IMR-90 (cell line): ENCODE data around the gene HOGA1.

Experiments used
- CEBPB ChIP-seq: IDR thresholded peaks from 2 replicates; pipeline ENCODE4 v1.6.1; 2012; ENCODE audit warnings: low read depth, low read length, improper control_type of control experiment
- MAZ ChIP-seq: IDR thresholded peaks from 2 replicates; pipeline ENCODE4 v1.6.1; 2012; ENCODE audit warnings: low read depth, mild to moderate bottlenecking, low read length, improper control_type of control experiment, moderate library complexity, borderline replicate concordance
- MXI1 ChIP-seq: IDR thresholded peaks from 2 replicates; pipeline ENCODE4 v1.6.1; 2012; ENCODE audit warnings: low read depth, mild to moderate bottlenecking, low read length, moderate library complexity, borderline replicate concordance
- NFE2L2 ChIP-seq: fragments of 150-350 bp; IDR thresholded peaks from 2 replicates; pipeline ENCODE4 v1.6.1; 2016; ENCODE audit warnings: low read depth, mild to moderate bottlenecking, low read length
- POLR2A ChIP-seq: IDR thresholded peaks from 2 replicates; pipeline ENCODE4 v1.6.1; 2012; ENCODE audit warnings: mild to moderate bottlenecking, low read depth, low read length
- RAD21 ChIP-seq: IDR thresholded peaks from 2 replicates; pipeline ENCODE4 v1.6.1; 2012; ENCODE audit warnings: low read length, improper control_type of control experiment
- RFX5 ChIP-seq: IDR thresholded peaks from 2 replicates; pipeline ENCODE4 v1.8.0; 2012; ENCODE audit warnings: low read depth, mild to moderate bottlenecking, low read length, moderate library complexity
- SMC3 ChIP-seq: fragments of 150-350 bp; IDR thresholded peaks from 2 replicates; pipeline ENCODE4 v1.6.1; 2016; ENCODE audit warnings: low read depth, mild to moderate bottlenecking, antibody characterized with exemption, low read length, moderate library complexity
- TF ChIP-seq, protein P1 (sequence below): conservative IDR thresholded peaks from 2 replicates; pipeline ENCODE4 v1.5.1; 2012; ENCODE audit warnings: mild to moderate bottlenecking, low read depth, low read length, improper control_type of control experiment
- TF ChIP-seq, protein P2 (sequence below): fragments of 150-350 bp; IDR thresholded peaks from 2 replicates; pipeline ENCODE4 v1.6.1; 2016; ENCODE audit warnings: low read depth, mild to moderate bottlenecking, low read length, moderate library complexity, borderline replicate concordance
- TF ChIP-seq, protein P3 (sequence below): fragments of 150-350 bp; IDR thresholded peaks from 2 replicates; pipeline ENCODE4 v1.6.1; 2017; ENCODE audit warnings: mild to moderate bottlenecking, antibody characterized with exemption, low read length, low read depth

DNA sequence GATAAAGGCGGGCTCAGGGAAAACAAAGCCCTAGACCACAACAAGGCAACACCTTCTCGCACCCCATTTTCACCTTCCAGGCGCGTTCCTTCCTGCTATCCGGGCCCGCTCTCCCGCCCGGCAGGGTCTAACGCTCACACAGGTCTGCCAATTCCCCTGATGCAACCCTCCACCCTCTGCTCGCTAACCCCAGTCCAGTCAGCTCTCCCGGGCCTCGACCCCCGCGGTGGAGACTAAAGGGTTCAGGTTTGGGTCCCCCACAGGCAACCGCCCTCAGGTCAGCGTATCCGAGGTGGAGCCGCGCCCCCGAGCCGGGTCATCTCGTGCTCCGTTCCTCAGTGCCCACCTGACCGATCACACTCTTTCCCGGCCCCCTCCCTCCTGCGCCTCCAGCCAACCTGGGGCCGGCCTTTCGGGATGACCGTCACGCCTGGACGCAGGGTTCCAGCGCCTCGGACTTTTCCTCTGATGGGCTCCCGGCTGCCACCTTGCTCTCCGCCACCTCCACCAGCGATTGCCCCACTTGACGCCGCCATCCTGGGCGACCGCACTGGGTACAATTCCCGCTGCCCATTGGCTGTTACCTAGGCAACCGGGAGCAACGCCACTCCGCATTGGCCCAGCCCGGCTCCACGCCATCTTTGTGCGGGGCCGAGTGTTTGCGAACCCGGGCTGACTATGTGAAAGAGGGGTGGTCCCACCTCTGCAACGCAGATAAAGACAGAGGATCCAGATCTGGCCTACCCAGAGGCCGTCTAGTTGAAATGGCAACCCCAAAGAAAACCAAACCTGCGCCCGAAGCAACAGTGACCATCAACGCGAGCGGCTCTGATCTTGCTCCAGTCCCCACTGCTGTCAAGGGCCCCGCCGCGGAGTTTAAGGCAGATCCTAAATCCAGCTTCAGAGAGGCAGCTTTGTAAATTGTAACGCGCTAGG lies 49.0 kb downstream of the HOGA1 start, which contains the start of gene MORN4:
- TF ChIP-seq POLR2A (no peak), RFX5 (no peak), RAD21 (no peak), MXI1 (peak; percentile 33; the same call in 1 of the 2 replicates), MAZ (peak; percentile 58; the same call in 1 of the 2 replicates), SMC3 (no peak), NFE2L2 (no peak), CEBPB (peak; percentile 85)
- TF ChIP-seq, protein P1, sequence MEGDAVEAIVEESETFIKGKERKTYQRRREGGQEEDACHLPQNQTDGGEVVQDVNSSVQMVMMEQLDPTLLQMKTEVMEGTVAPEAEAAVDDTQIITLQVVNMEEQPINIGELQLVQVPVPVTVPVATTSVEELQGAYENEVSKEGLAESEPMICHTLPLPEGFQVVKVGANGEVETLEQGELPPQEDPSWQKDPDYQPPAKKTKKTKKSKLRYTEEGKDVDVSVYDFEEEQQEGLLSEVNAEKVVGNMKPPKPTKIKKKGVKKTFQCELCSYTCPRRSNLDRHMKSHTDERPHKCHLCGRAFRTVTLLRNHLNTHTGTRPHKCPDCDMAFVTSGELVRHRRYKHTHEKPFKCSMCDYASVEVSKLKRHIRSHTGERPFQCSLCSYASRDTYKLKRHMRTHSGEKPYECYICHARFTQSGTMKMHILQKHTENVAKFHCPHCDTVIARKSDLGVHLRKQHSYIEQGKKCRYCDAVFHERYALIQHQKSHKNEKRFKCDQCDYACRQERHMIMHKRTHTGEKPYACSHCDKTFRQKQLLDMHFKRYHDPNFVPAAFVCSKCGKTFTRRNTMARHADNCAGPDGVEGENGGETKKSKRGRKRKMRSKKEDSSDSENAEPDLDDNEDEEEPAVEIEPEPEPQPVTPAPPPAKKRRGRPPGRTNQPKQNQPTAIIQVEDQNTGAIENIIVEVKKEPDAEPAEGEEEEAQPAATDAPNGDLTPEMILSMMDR = no peak
- TF ChIP-seq, protein P2, sequence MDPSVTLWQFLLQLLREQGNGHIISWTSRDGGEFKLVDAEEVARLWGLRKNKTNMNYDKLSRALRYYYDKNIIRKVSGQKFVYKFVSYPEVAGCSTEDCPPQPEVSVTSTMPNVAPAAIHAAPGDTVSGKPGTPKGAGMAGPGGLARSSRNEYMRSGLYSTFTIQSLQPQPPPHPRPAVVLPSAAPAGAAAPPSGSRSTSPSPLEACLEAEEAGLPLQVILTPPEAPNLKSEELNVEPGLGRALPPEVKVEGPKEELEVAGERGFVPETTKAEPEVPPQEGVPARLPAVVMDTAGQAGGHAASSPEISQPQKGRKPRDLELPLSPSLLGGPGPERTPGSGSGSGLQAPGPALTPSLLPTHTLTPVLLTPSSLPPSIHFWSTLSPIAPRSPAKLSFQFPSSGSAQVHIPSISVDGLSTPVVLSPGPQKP = no peak
- TF ChIP-seq, protein P3, sequence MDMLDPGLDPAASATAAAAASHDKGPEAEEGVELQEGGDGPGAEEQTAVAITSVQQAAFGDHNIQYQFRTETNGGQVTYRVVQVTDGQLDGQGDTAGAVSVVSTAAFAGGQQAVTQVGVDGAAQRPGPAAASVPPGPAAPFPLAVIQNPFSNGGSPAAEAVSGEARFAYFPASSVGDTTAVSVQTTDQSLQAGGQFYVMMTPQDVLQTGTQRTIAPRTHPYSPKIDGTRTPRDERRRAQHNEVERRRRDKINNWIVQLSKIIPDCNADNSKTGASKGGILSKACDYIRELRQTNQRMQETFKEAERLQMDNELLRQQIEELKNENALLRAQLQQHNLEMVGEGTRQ = no peak
